GM18873 (cell line): ENCODE data around the gene ALKBH5.
A peak's percentile ranks its signal among the peaks of the same experiment; 100 is the strongest.

ENCODE experiments used
- ATAC-seq: cut with Tn5 transposase; IDR thresholded peaks from one replicate; pipeline ENCODE4 v1.9.1; 2021; ENCODE audit warnings: mild to moderate bottlenecking, moderate library complexity, moderate number of reproducible peaks; ENCODE audit not compliant: unreplicated experiment, low FRiP score

The ALKBH5 gene

DNA sequence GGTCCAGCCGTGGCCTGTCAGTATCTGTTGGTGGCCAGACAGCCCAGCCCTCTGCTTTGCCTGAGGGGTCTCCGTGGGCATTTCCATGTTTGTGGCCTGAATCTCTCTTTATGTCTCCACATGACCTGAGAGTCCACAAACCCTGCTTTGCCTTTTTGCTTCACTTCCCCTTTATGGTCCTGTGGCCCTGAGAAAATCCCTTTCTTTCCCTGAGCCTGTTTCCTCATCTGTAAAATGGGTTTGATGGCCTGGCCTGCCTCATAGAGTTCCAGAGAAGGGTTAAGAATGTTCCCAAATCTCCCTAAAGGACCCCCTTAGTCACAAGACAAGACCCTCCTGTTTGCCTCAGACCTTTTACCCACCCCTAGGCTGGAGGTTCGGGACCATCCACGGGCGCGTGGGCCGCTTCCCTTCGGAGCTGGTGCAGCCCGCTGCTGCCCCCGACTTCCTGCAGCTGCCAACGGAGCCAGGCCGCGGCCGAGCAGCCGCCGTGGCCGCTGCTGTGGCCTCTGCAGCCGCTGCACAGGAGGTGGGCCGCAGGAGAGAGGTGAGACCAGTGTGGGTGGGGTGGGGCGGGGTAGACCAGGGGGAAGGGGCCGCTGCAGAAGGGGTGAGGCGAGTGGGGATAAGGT is 26.2 kb upstream of the ALKBH5 start:
- ATAC-seq = no peak

DNA sequence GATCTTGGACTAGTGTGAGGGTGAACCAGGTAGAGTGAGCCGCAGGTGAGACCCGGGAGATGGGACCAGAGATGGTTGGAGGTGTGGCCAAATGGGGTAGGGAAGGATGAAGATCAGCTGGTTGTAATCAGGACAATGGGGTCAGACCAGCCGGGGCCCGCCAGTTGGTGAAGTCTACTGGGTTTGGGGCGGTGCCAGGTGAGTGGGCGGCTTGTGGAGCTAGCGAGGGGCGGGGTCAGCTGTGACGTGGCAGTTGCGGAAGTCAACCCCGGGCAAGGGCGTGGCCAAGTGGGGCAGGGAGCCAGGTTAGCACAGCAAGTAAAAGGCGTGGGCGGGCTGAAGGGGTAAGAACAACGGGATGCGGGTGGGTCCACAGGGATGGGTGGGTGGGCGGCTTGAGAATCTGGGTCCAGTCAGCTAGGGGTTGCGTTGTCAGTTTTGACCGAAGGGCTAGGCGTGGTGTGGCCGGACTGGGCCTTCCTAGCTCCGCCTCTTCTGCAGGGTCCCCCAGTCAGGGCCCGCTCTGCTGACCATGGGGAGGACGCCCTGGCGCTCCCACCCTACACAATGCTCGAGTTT is 25.5 kb upstream of the ALKBH5 start:
- ATAC-seq = no peak

GRCh38 chr17:18159551-18160120 is 24.0 kb upstream of the ALKBH5 start:
- ATAC-seq = no peak

DNA sequence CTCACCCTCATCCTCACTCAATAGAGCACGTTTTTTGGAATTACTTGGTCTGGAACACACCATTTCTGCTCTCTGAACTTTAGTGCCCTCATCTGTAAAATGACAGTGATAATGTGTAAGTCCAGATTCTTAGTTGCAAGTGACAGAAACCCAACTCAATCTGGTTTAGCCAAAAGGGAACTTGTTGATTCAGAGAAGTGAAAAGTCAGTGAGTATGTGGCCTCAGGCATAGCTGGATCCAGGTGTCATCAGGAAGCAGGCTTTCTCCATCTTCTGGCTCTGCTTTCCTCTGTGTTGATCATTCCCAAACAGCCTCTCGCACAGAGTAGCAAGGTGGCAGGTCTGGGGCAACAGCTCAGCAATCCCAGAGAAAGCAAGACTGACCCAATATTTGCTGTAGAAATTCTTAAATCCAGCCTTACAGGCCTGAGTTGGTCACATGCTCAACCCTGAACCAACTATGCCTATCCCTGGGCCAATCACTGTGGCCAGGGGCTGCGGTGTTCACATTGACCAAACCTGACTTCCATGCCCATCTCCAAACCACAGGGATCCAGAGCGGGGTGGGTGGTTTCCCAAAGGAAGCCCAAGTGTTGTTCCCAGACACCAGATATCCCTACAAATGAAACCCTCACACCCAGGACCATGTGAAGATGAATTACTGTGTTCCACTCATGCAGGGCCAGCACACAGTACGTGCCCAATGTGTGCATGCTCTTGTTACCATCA is 23.3 kb upstream of the ALKBH5 start:
- no peak for ATAC-seq

DNA sequence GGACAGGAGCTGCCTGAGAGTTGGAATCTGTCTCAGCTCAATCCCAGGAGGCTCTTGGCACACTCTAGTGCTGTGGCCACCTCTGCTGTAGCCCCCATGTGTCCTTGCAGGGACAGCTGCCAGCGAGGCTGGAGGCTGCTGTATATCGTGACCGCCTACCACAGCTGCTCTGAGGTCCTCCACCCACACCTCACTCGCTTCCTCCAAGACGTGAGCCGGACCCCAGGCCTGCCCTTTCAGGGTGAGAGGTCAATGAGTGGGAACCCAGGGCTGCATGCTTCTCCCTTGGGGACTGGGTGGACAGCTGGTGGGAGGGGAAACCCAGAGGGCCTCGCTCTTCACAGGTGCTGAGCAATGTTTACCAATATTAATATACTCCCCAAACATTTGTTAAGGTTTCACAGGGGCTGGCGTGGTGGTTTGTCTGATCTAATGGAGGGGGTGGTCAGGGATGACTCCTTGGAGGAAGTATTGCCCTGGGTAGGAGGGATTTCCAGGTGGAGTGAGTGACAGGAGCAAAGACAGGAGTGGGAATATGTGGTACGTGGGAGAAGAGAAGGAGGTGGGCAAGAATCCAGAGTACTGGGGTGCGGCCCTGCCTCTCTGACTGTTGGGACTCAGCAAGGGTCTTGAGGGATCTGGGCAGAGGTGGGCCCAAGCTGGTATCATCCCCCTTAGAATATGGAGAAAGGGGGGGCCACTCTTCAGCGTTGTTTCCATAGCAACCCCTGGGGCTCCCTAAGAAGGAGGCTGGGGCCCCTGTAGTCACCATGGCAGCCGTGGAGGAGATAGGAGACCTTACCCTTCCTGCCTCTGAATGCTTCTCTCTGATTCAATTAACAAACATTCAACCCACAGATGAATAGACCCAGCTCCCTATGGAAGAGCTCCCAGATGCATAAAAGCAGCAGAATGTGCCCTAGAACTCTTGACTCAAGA is 22.2 kb upstream of the ALKBH5 start:
- peak; percentile 43 for ATAC-seq

GRCh38 chr17:18163547-18163946 is 20.1 kb upstream of the ALKBH5 start:
- no peak for ATAC-seq

GRCh38 chr17:18166894-18167293 is 16.7 kb upstream of the ALKBH5 start:
- ATAC-seq = no peak

- ATAC-seq = no peak
Measured at GRCh38 chr17:18167421-18167820, 16.2 kb upstream of the ALKBH5 start.

DNA sequence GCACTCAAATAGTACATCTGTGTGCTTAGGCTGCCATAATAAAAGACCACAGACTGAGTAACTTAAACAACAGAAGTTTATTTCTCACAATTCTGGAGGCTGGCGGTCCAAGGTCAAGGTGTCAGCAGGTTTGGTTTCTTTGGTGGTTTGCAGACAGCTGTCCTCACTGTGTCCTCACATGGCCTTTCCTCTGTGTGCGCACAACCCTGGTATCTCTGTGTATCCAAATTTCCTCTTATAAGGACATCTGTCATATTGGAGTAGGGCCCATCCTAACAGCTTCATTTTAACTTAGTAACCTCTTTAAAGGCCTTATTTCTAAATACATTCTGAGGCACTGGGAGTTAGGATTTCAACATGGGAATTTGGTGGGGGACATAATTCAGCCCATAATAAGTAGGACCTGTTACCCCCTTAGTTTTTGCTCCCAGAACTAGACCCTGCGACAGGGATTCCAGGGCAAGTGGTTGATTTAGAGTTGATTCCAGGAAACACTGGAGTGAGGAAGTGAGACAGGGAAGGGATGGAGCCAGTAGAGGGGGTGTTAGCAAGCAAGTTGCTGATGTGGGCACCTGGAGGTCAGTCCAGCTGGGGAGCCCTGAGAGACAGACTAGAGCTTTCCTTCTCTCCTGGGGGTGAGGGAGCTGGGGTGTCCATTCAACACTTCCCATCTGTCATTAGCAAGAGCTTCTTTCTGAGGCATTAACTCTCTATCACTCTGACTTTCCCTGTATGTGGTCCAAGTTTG is 10.9 kb upstream of the ALKBH5 start:
- no peak for ATAC-seq

- ATAC-seq = no peak
Measured at GRCh38 chr17:18173740-18174139, 9.9 kb upstream of the ALKBH5 start.

- ATAC-seq = no peak
Measured at GRCh38 chr17:18176176-18176575, 7.5 kb upstream of the ALKBH5 start.

DNA sequence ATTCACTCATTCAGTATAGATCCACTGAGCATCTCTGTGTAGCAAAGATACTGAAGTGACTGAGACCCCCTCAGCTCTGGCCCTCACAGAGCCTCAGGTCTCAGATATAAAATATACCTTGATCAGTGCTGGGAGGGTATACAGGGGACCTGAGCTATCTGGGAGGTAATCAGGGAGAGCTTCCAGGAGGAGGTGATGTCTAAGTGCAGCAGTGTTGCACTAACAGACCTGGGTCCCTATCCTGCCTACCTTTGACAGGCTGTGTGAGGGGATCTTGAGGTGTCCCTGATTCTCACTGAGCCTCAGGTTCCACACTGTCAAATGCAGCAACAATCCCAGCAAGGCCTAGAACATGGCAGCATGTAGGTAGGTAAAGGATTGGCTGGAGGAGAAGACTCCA is 6.5 kb upstream of the ALKBH5 start:
- no peak for ATAC-seq

GRCh38 chr17:18177722-18178121 is 5.9 kb upstream of the ALKBH5 start:
- no peak for ATAC-seq

DNA sequence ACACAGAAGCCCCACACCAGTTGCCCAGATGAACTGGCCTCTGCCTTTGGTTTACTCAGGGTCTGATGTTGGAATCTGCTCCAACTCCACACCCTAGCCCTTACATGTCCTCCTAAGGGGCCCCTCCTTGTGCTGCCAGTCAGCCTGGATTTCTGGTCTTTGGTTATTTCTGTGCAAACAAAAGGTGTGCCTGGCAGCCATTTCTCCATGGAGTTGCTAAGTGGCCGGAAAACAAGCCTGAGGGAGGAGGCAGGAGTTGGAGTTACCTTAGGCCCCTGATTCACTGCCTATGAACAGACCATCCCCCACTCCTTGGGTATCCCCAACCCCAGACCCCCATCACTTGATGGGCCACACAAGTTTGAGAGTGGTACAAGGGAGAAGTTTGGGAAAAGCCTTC is 4.4 kb upstream of the ALKBH5 start:
- no peak for ATAC-seq

DNA sequence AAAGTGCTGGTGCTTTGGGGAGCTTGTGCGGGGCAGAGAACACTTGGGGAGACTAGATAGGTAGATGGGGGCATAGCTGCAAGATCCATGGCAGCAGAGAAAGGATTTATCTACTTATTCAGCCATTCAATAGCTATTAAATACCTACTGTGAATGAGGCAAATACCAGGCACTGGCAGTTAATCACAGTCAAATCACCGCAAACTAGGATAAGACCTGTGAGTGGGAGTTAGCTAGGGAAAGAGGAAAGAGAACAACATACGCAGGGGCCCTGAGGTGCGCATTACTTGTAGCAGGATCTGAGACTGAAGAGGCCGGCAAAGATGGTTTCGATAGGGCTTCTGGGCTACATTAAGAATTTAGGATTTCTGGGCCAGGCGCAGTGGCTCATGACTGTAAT is 3.8 kb upstream of the ALKBH5 start:
- ATAC-seq = no peak

DNA sequence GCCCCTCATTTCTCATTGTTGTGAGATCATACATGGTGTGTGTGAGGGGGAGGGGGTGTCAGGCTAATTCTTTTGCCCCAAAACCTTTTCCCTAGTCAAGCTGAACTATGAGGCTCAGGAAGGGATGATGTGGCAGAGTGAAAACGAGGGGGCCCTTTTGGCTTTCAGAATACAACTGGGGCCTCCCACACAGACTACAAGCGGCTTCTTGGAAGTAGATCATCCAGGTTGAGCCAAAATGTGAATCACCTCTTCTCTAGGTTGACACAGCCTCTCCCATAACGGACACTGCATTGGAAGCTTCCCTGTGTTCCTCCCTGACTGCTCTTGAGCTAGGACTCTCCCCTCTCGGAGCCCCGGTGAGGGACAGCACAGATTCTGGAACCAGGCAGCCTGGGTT is 2.3 kb upstream of the ALKBH5 start:
- no peak for ATAC-seq

- no peak for ATAC-seq
Measured at GRCh38 chr17:18182110-18182977, 1.3 kb upstream of the ALKBH5 start.

DNA sequence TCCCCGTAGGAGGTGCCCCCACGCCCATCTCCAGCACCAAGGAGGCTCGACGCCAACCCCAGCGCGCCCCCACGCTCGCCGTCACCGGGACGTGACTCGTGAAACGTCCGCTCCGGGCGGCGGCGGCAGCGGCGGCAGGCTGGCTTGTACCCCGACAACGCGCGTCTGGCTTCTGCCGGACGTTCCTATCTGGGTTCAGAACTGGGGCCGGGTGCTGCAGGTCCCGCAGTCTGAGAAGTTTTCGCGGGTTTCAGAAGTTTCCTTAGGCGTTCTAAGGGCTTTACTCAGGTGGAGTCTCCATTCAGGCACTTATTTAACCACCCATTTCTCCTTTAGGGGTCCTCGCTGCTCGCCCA is 672 bp upstream of the ALKBH5 start:
- ATAC-seq = peak; percentile 24
